ENCODE measurements around the gene OGT.
"Not testable (repeated sequence)": the region's sequence is repeated elsewhere in the genome, so short reads cannot be mapped to it uniquely, and the experiment has no call there.

OGT gene

DNA sequence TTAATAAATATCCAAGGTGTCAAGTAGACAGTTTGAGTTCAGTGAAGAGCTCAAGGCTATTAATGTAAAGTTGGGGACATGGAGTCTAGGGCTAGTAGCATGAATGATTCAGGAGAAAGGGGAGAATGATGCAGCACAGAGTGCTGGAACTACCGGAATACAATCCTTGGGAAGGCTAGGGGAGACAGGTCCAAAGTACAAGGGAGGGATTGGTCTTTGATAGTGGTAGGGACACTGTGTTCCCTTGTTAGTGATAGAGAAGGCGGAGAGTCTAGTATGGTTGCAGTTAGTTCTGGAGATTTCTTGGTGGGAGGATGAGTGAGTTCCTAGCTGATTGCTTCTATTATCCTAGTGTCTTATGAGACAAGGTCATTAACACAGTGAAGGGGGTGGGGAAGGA is 54.0 kb downstream of the OGT start:
- H3K4me3 ChIP-seq (ENCODE audit: low read depth, low read length), result no peak overlapping the region
- TF ChIP-seq POLR2A (IDR thresholded peaks at IDR 0.05; ENCODE audit: extremely low read depth, insufficient read length), result no peak
- no peak for TF ChIP-seq MYC (IDR thresholded peaks at IDR 0.05; ENCODE audit: low read depth, low read length)
- TF ChIP-seq CTCF (IDR thresholded peaks at IDR 0.05; ENCODE audit: low read depth, low read length), result no peak
- TF ChIP-seq MAX (IDR thresholded peaks at IDR 0.05; ENCODE audit: low read depth, low read length), result no peak
- no peak for DNase-seq (ENCODE audit: low read depth)

GRCh38 chrX:71593210-71593609 is 60.3 kb downstream of the OGT start:
- not testable (repeated sequence) for H3K4me3 ChIP-seq (ENCODE audit: low read depth, low read length); DNase-seq (ENCODE audit: low read depth)

DNA sequence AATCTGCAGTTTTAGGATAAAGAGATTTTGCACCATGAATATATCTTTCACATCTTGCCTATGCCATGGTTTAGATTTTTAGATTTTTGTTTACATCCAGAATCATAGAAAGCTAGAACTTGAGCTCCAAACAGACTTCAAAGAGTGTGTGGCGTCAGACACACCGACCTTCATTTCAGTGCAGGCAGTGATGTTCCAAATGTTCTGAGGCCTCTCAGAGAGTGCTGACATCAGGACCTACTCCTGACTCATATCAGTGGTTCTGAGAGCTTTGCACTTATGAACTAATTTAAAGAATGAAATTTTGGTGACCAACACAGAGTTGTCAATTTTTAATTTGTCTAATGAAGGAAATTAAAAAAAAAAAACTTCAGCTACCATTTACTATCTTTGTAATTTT is 67.1 kb downstream of the OGT start:
- no peak overlapping the region for H3K4me3 ChIP-seq (ENCODE audit: low read depth, low read length)
- DNase-seq (ENCODE audit: low read depth), result no peak
- TF ChIP-seq POLR2A (IDR thresholded peaks at IDR 0.05; ENCODE audit: extremely low read depth, insufficient read length) (no peak), CTCF (IDR thresholded peaks at IDR 0.05; ENCODE audit: low read depth, low read length) (no peak)

GRCh38 chrX:71603618-71604017 is 70.7 kb downstream of the OGT start:
- no peak for TF ChIP-seq MAX (IDR thresholded peaks at IDR 0.05; ENCODE audit: low read depth, low read length)
- no peak for TF ChIP-seq POLR2A (IDR thresholded peaks at IDR 0.05; ENCODE audit: extremely low read depth, insufficient read length)
- TF ChIP-seq MYC (IDR thresholded peaks at IDR 0.05; ENCODE audit: low read depth, low read length), result no peak
- H3K4me3 ChIP-seq (ENCODE audit: low read depth, low read length), result no peak overlapping the region
- no peak for DNase-seq (ENCODE audit: low read depth)

- no peak overlapping the region for H3K4me3 ChIP-seq (ENCODE audit: low read depth, low read length)
- DNase-seq (ENCODE audit: low read depth), result no peak
- TF ChIP-seq MAX (IDR thresholded peaks at IDR 0.05; ENCODE audit: low read depth, low read length) (no peak), POLR2A (IDR thresholded peaks at IDR 0.05; ENCODE audit: extremely low read depth, insufficient read length) (no peak)
Measured at GRCh38 chrX:71604141-71604540, 71.2 kb downstream of the OGT start.

- DNase-seq (ENCODE audit: low read depth), result no peak
- no peak overlapping the region for H3K4me3 ChIP-seq (ENCODE audit: low read depth, low read length)
- TF ChIP-seq POLR2A (IDR thresholded peaks at IDR 0.05; ENCODE audit: extremely low read depth, insufficient read length) (no peak), MYC (IDR thresholded peaks at IDR 0.05; ENCODE audit: low read depth, low read length) (no peak), CTCF (IDR thresholded peaks at IDR 0.05; ENCODE audit: low read depth, low read length) (no peak), MAX (IDR thresholded peaks at IDR 0.05; ENCODE audit: low read depth, low read length) (no peak)
Measured at GRCh38 chrX:71604796-71605568, 72.1 kb downstream of the OGT start.

DNA sequence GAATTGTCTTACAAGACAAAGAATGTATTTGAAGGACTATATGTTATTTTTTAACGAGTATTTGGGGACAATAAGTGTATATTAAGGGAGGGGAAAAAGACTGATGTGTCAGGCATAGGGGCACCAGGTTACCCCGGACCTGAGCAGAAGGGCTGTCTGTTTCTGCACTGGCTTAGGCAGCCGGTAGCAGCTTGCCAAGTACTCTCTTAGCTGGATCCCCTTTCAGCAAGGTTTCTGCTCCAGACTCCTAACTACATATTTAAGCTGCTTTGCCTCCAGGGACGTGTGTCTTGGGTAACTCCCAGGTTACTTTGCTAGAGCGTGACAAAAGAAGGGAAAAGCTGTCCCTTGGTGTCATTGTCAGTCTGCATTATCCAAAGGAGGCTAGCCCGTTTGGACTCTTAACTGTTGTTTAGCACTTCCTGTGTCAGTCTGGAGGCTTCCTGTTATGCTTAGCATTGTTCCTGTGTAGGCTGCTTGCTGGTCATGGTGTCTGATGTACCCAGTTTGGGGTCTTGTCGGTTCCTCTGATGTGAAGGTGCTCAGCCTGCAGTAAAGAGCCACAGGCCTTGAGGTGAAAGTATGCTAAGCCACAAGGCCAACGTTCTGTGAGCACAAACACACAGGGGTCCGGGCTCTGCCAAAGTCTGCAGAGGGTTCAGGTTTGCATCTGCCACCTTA is 73.8 kb downstream of the OGT start:
- H3K4me3 ChIP-seq (ENCODE audit: low read depth, low read length), result no peak overlapping the region
- DNase-seq (ENCODE audit: low read depth), result peak; percentile 22
- no peak for TF ChIP-seq MYC (IDR thresholded peaks at IDR 0.05; ENCODE audit: low read depth, low read length)
- no peak for TF ChIP-seq CTCF (IDR thresholded peaks at IDR 0.05; ENCODE audit: low read depth, low read length)
- TF ChIP-seq POLR2A (IDR thresholded peaks at IDR 0.05; ENCODE audit: extremely low read depth, insufficient read length), result no peak
- TF ChIP-seq MAX (IDR thresholded peaks at IDR 0.05; ENCODE audit: low read depth, low read length), result no peak
